ENCODE data around the gene PRCP.

PRCP gene

DNA sequence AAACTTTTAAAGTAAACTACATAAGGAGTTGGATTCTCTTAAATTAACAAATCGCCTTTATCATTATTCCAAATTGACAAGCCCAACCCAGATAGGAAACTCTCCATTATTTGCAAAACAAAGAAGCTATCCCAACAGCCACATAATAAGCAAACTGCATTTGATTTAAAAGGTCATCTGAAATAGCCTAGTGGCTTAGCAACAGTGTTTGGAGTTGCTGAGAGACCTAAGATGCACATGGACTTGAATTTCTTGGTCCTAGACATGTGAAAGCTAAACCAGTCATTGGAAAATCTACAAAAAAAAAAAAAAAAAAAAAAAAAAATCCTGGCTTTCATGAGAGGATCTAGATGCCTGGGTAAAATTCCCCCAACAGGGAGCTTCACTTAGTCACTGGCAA lies 69.5 kb downstream of the PRCP start:
- DNase-seq (ENCODE audit: low read depth): no peak

DNA sequence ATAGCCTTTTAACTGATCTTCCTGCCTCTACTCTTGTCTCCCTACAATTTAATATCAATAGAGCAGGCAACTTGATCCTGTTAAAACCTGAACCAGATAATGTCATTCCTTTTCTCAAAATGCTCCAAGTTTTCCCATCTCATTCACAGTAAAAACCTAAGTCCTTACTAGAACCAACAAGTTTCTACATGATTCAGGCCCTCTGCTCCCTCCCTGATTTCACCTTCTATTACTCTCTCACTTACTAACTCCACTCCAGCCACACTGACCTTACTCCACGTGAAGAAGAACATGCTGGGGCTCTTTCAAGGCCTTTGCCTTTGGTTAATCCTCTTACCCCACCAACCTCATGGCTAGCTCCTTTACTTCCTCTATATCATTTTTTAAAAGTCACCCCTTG lies 71.1 kb downstream of the PRCP start:
- DNase-seq (ENCODE audit: low read depth): no peak

DNA sequence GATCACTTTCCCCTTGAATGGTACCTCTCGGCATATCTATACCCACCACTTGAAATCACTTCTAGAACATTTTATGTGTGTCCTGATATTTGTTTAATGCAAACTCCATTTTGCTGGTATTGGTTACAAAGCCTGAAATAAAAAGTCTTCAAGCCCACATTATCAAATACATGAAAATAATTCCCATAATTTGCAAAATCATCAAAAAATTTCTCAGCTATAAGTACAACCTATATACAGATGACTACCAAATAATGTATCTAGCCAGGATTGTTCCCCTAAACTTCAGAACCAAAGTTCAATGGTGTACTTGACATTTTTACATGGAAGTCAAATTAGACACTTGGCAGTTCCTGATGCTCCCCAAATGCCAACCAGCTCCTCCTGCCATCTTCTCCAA lies 71.8 kb downstream of the PRCP start:
- DNase-seq (ENCODE audit: low read depth): no peak

DNA sequence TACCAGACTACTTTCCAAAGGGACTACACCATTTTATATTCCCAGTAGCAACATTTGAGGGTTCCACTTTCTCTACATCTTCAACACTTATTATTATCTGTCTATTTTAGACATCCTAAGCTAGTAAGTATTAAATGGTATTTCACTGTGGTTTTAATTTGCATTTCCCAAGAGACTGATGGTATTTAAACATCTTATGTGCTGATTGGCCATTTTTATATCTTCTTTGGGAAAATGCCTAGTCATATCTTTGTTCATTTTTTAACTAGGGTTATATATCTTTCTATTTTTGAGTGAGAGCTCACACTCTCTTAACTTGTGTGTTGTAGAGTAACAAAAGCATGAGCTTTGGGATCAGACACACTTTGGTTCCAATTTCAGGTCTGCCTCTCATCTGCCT lies 73.7 kb downstream of the PRCP start:
- DNase-seq (ENCODE audit: low read depth): no peak

DNA sequence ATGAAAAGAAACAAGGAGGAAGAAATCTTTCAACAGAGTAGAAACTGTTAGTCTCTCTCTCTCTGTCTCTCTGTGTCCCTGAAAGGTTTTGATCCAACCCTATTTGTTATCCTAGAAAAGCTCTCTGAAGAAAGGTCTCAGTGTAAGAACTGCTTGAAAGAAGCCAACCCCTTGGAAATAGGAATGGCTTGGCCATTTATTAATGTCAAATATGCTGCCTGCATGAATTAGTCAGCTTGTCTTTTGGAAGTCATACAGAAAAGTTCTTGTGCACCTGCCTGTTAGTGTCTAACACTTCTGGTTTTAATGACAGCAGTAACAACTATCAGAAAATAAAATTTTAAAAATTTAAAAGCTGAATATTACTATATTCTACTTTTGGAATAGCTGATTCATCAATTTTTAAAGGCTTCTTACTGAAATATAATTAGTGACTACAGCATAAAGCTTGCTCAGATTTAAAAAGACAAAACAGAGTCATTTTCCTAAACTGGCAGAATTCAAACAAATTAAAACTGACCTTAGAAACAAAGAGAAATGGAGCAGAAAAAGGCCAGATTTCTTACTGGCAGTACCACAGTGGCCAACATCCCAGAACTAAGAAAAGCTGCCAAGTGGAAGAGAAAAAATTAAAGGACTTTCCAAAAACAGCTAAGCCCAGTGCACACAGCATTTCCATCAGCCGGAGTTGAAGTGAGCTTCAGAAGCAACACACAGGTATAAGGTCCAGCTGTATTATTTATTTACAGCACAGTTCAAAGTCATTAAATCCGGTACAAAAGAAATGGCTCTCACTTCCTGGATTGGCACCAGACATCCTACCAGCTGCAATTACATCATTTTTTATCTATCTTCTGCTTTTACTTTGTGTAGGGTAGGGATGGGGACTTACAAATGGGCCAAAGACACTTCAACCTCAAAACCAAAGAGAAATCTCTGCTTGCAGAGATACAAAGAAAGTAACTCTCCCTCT lies 76.3 kb downstream of the PRCP start:
- DNase-seq (ENCODE audit: low read depth): no peak

DNA sequence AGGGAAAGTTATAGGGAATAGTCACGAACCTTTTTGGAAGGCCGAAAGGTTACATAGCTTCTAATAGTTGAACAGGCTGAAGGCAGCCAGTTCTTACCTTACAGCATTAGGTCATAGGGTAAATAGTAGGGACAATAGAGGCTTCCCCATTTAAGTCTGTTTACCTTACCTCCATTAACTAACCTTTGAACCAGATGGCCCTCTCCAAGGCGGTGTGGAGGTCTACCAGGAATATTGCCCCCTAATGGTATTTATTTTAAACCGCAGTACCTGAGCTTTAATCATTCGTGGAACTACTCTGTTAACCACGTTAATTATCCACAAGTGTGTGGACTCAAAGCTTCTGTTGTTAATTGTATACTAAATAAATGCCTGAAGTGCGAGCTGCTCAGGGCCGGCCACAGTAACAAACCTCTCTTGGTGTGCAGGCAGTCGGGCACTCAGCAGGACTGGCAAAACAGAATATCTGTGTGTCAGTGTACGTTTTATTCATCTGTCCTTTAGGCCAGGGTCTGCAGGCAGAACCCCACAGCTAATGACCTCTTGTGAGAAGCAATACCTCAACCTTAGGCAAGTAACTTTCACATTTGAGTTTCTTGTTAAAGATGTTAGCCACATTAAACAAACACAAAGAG lies 81.7 kb downstream of the PRCP start:
- no peak for DNase-seq (ENCODE audit: low read depth)

DNA sequence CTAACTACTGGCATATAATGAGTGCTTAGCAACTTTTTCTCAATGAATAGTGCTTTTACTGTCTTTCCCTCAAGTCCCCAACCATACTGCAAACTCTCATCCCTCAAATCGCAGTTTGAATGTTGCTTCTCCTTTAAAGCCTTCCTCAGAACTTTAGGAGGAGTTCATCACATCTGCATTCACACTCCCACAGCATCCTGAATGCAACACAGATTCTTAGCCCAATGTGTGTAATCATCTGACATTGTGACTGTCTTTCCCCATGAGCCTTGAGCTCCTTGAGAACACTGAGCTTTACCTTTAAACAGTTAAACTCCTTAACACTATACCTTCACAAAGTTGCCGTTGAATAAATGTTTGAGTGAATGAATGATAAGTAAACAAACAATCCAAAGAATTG lies 84.8 kb downstream of the PRCP start:
- DNase-seq (ENCODE audit: low read depth): no peak

DNA sequence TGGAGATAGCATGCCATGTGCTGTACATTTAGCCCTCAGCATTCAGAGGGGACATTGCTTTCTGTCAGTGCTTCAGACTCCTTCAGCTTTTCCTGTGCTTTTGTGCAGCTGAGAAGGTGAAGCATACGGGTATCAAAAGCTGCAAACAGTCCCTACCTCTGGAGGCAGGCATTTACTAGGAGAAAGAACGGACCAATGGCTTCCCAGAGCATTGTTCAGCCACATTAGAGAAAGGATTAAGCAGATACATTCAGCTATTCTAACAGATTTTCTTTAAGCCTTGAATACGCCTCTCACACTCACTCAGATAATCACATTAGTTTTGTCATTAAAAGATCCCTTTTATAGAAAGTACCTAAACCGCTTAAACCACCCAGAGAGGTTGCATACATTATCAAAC lies 85.9 kb downstream of the PRCP start:
- no peak for DNase-seq (ENCODE audit: low read depth)

DNA sequence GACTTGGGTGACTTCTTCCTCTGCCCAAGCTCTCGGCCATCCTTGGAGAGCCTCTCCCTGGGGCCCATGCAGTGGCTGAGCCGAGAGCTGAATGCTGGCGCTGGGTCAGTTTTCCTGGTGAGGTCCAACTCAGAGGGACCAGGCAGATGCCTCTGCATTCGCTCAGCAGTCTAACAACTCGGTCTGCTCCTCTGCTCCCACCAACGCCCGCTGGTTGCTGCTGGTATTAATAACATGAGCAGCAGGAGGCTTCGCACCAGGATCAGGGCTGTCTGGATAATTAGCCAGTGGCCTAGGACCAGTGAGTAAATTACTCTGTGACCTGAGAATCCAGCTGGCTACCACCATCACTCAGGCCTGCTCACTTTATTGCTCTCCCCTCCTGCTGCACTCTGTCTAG lies 88.9 kb downstream of the PRCP start:
- DNase-seq (ENCODE audit: low read depth): no peak

DNA sequence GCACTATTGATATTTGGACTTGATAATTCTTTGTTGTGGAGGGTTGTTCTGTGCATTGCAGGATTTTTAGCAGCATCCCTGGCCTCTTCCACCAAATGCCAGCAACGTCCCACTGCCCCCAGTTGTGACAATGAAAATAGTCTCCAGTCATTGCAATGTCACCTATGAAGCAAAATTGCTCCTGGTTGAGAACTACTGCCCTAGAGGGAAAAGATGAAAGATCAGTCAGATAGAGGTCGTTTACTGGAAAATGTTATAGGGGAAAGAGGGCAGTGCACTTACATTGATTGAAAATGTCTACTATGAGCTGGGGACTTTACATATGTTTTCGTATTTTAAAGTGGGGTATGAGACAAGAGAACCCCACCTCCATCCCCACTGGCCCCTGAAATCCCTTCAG lies 89.5 kb downstream of the PRCP start:
- DNase-seq (ENCODE audit: low read depth): no peak

DNA sequence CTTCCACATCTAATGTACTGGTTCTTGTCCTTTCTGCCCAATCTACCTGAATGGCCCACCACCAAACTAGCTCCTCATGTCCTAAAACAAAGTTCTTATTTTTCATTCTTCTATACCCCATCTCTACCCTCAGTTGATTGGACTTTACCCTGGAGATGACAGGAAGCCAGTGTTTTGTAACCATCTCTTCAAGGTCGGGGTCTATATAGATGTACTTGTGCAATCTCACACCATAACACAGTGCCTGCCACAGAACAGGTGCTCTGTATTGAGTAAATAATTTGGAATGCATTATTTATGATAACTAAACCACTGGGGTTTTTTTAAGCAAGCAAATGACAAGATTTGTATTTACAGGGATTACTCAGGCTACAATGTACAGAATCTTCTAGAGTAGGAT lies 89.9 kb downstream of the PRCP start:
- no peak for DNase-seq (ENCODE audit: low read depth)

DNA sequence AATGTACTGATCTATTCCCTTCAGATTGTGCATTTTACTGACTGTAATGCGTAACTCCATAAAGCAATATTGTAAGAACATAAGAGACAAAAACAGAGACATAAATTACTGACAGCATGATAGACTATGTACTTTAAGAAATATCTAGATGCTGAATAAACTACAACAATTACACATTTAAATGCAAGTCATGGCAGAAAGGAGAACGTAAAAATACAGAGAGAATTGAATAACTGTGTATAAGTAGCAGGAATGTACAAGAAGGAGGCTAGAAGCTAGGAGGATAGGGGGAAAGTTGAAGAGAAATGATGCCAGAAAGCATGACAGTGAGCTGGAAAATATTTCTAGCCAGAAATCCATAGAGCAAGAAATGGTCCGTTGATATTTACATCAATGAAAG lies 92.6 kb downstream of the PRCP start:
- no peak for DNase-seq (ENCODE audit: low read depth)

DNA sequence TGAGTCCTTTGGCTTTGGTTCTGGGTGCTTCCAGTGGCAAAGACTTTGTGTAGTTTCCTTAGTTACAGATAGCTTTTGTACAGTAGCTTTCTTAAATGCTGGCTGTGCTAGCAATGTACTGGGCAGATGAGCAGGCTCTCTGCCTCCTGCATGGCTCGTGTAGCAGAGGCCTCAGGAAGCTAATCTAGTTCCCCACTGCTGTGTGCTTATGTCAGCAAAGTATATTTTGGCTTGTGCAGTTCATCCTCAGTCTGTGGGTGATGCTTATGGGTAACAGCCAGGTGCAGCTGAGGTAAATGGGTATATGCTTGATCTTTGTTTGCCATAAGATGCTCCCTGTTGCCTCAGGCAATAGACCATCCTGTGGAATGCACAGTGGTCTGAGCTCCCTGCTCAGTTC lies 97.5 kb downstream of the PRCP start:
- DNase-seq (ENCODE audit: low read depth): no peak

DNA sequence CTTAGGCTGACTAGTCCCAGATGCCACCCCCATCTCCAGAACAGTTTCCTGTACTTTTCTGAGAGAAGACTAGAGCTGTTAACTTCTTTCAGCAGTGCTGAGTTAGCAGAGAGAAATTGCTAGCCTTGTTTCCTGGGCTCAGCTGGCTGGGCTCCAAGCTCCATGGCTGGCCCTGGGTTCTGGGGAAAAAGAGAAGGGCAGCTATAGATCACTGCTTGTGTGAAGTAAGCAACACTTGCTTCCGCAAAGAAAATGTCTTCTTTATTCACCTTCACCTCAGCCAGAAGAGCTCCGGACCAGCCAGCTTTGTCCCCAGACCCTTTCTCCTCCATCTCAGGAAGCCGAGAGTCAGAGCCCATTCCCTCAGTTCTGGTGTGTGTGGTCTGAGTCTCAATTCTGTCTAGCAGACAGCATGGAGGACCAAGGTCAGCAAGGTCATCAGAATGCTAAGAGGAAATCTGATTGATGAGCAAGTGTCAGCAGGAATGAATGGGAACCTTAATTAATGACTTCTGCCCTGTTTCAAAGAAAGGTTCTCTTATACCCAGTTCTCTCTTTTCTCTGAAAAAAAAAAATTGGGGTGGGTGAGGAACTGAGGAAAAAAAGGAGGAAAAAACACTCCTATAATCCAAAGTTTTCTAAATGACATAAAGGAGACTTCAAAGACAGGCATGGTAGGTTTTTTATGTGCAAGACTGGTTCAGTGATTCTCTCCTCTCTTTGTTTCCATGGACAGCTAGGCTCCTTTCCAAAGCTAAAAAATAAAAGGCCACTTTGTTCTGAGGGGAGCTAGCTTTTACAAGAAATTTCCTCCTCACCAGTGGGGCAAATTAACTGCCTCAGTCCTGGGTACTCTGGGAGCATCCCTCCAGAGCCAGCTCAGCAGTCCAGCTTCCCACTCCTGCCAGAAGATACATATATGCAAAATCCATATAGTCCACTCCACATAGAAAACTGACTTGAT lies 103.0 kb downstream of the PRCP start:
- DNase-seq (ENCODE audit: low read depth): no peak

DNA sequence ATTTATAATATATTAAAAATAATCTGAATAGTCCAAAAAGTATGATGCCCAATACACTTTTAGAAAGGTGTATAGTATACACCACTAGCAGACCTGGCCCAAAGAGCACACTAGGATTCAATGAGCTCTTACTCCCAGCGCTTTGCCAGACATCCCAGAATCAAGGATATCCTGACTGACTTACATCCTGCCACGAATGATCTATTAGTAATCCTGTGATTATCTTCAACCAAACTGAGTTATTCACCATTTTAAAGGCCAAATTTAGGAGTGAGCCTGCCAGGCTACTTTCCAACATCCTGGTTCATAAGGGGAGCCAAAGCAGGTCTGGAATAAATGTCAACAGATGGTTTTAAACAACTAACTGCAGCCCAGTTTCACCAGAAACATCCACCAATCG lies 105.7 kb downstream of the PRCP start:
- DNase-seq (ENCODE audit: low read depth): no peak

DNA sequence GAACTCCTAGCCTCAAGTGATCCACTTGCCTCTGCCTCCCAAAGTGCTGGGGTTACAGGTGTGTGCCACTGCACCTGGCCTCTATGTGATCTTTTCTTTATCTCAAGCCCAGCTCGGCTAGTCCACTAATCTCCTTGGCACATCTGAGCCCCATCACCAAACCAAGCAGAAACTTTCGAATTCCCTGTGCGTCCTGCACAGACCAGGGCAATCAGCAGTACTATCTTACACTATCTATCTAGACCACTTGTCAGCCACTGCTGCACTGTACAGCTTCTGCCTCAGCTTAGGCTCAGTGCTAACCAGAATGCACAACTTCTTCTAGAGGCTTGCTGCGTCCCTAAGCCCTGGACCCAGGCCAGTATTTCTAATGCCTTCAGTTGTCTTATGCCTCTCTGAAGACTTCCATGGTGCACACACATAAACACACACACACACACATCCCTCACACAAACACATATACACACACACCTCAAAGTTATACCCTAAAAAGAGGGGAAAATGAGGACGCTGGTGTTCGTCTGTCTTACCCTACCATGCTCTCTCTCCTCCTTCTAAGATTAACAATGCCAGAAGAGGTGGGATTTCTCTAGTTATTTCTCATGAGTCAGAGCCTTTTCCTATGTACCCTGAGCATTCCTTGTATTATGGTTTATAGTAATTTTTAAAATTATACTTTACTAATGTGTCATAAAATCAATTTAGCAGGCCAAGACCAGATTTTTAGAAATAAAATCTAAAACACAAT lies 107.2 kb downstream of the PRCP start:
- DNase-seq (ENCODE audit: low read depth): no peak

DNA sequence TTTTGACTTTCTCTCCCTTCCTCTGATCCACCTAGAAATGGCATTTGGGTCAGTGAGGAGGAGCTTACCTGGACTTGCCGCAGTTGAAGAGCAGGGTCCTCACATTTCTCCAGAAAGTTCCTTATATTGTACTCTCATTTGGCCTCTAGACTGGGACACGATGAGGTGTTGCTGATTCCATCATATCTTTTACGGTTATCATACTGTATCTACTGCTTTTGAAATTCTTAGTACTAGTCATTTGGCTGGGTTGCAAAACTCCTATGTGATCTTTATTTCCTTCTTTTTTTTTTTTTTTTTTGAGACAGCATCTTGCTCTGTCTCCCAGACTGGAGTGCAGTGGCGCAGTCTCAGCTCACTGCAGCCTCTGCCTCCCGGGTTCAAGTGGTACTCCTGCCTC lies 107.9 kb downstream of the PRCP start:
- no peak for DNase-seq (ENCODE audit: low read depth)

DNA sequence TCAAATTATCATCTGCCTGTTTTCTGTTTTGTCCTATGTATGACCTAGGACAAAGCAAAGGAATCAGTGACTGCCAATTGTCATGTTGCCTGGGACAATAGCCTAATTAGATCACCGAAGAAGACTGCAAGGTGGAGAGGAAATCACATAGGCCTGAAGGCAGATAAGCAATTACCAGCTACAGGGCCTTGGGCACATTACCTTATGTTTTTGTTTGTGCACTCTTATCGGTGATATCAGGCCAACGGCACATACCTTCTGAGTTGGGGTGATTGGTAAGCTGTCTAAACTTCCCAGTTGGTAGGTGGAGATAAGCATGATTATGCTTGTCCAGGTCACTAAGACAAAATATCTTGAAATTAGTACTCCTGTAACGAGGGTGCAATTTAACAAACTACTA lies 108.5 kb downstream of the PRCP start:
- DNase-seq (ENCODE audit: low read depth): no peak

DNA sequence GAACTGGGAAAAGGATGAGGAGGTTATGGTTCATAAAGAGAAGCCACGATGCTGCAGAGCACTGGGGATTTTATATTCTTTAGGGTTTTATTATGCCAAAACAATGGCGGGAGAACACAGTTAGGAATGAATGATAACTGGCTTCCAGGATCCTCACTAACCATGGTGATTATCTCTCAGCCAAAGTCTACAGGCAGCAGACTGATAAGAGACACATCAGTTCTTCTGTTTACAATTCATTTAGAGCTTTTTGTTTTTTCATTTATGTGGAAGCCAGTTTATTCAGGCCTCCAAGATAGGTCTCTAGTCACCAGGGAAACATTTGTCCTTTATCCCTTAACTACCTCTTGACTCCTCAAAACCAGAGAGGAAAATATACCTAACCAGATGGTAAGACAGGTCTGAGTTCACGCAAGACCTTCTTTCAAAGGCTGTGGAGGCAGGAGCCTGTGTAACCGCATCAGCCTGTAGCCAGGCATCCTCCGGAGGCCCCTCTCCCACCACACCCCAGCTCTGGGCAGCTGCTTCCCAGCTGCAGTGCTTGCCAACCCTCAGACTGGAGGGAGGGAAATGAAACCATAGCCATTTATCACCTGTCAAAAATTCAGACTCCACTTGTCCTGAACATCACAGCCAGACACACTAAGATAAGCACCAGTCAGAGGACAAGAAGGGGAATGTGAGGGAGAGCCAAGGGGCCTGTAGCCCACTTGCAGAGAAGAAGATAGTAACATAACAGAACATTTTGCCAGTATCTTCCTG lies 109.3 kb downstream of the PRCP start:
- DNase-seq (ENCODE audit: low read depth): no peak

DNA sequence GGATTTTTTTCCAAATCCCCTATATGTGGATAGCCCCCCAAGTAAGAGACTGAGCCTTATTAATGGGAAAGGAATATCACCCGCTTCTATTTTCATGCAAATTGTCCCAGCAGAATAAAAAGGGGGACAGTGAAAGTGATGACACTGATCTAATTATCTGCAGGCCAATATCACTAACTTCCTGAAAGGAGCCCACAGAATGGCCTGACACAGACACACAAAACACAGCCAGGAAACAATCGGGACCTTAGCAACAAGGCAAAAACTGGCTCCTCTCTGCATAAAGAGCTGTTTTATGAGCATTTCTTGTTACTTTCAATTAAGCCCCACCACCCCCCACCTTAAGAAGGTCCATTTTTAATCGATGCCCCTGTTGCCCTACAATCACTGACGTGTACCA lies 112.2 kb downstream of the PRCP start:
- no peak for DNase-seq (ENCODE audit: low read depth)

DNA sequence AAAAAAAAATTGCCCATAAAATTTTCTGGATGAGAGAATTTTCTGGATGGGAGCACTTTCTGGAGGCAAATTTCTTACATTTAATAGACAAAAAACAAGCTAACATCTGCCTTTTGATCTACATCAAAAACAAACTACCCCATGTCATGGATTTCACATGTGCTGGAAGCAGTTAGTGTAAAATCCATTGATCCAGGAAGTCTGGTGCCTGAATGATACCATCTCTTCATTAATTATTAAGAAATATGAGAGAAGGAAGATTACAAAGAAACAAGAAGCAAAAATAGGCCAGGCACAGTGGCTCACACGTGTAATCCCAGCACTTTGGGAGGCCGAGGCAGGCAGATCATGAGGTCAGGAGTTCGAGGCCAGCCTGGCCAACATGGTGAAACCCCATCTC lies 113.4 kb downstream of the PRCP start:
- no peak for DNase-seq (ENCODE audit: low read depth)

All from EH (cell line).